ENCODE results near the gene RGL1. TPM values are rescaled to one million over a fixed set of nuclear protein-coding genes. Genes with fewer than 3 reads are reported as not detected.

Gene RGL1
- total and polyA plus RNA-seq, 4 donors = 7.0 to 51.6 (median 16.4) TPM

- intact Hi-C loops (cut with DNase I) = no loop called here
- ATAC-seq (ENCODE audit: low FRiP score) = no peak
Observed at GRCh38 chr1:183800449-183800848, 4.5 kb upstream of the RGL1 start.

GRCh38 chr1:183801649-183802048 is 3.3 kb upstream of the RGL1 start:
- Histone ChIP-seq H3K9me3 (ENCODE audit: control insufficient read depth, low read length) (peaks cover 2% of the 10 kb centered on the region), H3K4me1 (ENCODE audit: control insufficient read depth in 1 of 2, insufficient read depth in 2 of 2, low read length in 2 of 2) (peaks cover 0 to 3% of the 10 kb centered on the region in 2 donors), H3K27me3 (ENCODE audit: control insufficient read depth in 1 of 2, insufficient read depth in 2 of 2, low read length in 1 of 2) (no peaks in the 10 kb centered on the region), H3K4me3 (ENCODE audit: low read length in 2 of 2) (no peak overlapping the region), H3K27ac (ENCODE audit: low read depth in 1 of 2, low read length in 2 of 2) (no peak overlapping the region), H3K36me3 (ENCODE audit: control insufficient read depth in 1 of 2, insufficient read depth in 2 of 2, low read length in 1 of 2) (no peaks in the 10 kb centered on the region)
- intact Hi-C loops (cut with DNase I) = no loop called here
- no peak for ATAC-seq (ENCODE audit: low FRiP score)
- 95 to 98% methylated on average over 2 of the region's 2 CpGs for whole genome bisulfite sequencing, 2 donors
- DNase-seq = no peak

More at GRCh38 chr1:183800449-183800848, 4.5 kb upstream of the RGL1 start:
- Histone ChIP-seq H3K27ac (ENCODE audit: low read depth in 1 of 2, low read length in 2 of 2) (no peak overlapping the region), H3K4me1 (ENCODE audit: control insufficient read depth in 1 of 2, insufficient read depth in 2 of 2, low read length in 2 of 2) (no peaks in the 10 kb centered on the region), H3K4me3 (ENCODE audit: low read length in 2 of 2) (no peak overlapping the region), H3K9me3 (ENCODE audit: control insufficient read depth, low read length) (peaks cover 2% of the 10 kb centered on the region), H3K27me3 (ENCODE audit: control insufficient read depth in 1 of 2, insufficient read depth in 2 of 2, low read length in 1 of 2) (no peaks in the 10 kb centered on the region), H3K36me3 (ENCODE audit: control insufficient read depth in 1 of 2, insufficient read depth in 2 of 2, low read length in 1 of 2) (no peaks in the 10 kb centered on the region)
- DNase-seq = no peak
- WGBS, 2 donors = 73 to 85% methylated on average over 1 of the region's 1 CpG

GRCh38 chr1:183804387-183804786 is 533 bp upstream of the RGL1 start:
- no peaks in the 10 kb centered on the region for H3K36me3 ChIP-seq (ENCODE audit: control insufficient read depth in 1 of 2, insufficient read depth in 2 of 2, low read length in 1 of 2)
- no peaks in the 10 kb centered on the region for H3K27me3 ChIP-seq (ENCODE audit: control insufficient read depth in 1 of 2, insufficient read depth in 2 of 2, low read length in 1 of 2)
- peak overlapping the region; percentile 66 to 94 for H3K4me3 ChIP-seq (ENCODE audit: low read length in 2 of 2)
- DNase-seq = no peak
- 74 to 81% methylated on average over 5 of the region's 5 CpGs for WGBS, 2 donors
- H3K27ac ChIP-seq (ENCODE audit: low read depth in 1 of 2, low read length in 2 of 2) = no peak overlapping the region
- H3K4me1 ChIP-seq (ENCODE audit: control insufficient read depth in 1 of 2, insufficient read depth in 2 of 2, low read length in 2 of 2) = peaks cover 0 to 6% of the 10 kb centered on the region in 2 donors
- intact Hi-C loops (cut with DNase I) = no loop called here
- no peak for ATAC-seq (ENCODE audit: low FRiP score)
- peaks cover 2% of the 10 kb centered on the region for H3K9me3 ChIP-seq (ENCODE audit: control insufficient read depth, low read length)

GRCh38 chr1:183806125-183806524 is 1.2 kb downstream of the RGL1 start:
- Histone ChIP-seq H3K36me3 (ENCODE audit: control insufficient read depth in 1 of 2, insufficient read depth in 2 of 2, low read length in 1 of 2) (no peaks in the 10 kb centered on the region), H3K4me1 (ENCODE audit: control insufficient read depth in 1 of 2, insufficient read depth in 2 of 2, low read length in 2 of 2) (peaks cover 0 to 6% of the 10 kb centered on the region in 2 donors), H3K9me3 (ENCODE audit: control insufficient read depth, low read length) (peaks cover 2% of the 10 kb centered on the region), H3K27me3 (ENCODE audit: control insufficient read depth in 1 of 2, insufficient read depth in 2 of 2, low read length in 1 of 2) (no peaks in the 10 kb centered on the region), H3K27ac (ENCODE audit: low read depth in 1 of 2, low read length in 2 of 2) (no peak overlapping the region), H3K4me3 (ENCODE audit: low read length in 2 of 2) (peak overlapping the region; percentile 59 to 63)
- DNase-seq (no peak), ATAC-seq (ENCODE audit: low FRiP score) (no peak)
- intact Hi-C loops (cut with DNase I) = no loop called here
- 8 to 10% methylated on average over 4 of the region's 4 CpGs for WGBS, 2 donors

- Histone ChIP-seq H3K36me3 (ENCODE audit: control insufficient read depth in 1 of 2, insufficient read depth in 2 of 2, low read length in 1 of 2) (no peaks in the 10 kb centered on the region), H3K27ac (ENCODE audit: low read depth in 1 of 2, low read length in 2 of 2) (no peak overlapping the region), H3K9me3 (ENCODE audit: control insufficient read depth, low read length) (peaks cover 1% of the 10 kb centered on the region), H3K27me3 (ENCODE audit: control insufficient read depth in 1 of 2, insufficient read depth in 2 of 2, low read length in 1 of 2) (no peaks in the 10 kb centered on the region), H3K4me1 (ENCODE audit: control insufficient read depth in 1 of 2, insufficient read depth in 2 of 2, low read length in 2 of 2) (peaks cover 0 to 6% of the 10 kb centered on the region in 2 donors), H3K4me3 (ENCODE audit: low read length in 2 of 2) (peak overlapping the region; percentile 59 to 63)
- DNase-seq (no peak), ATAC-seq (ENCODE audit: low FRiP score) (no peak)
- intact Hi-C loops (cut with DNase I) = no loop called here
- 67 to 71% methylated on average over 1 of the region's 1 CpG for WGBS, 2 donors
Observed at GRCh38 chr1:183806675-183807074, 1.8 kb downstream of the RGL1 start.

GRCh38 chr1:183807549-183808168 is 2.7 kb downstream of the RGL1 start:
- Histone ChIP-seq H3K27ac (ENCODE audit: low read depth in 1 of 2, low read length in 2 of 2) (no peak overlapping the region), H3K4me1 (ENCODE audit: control insufficient read depth in 1 of 2, insufficient read depth in 2 of 2, low read length in 2 of 2) (peaks cover 0 to 6% of the 10 kb centered on the region in 2 donors)
- DNase-seq = peak in 1 of 2 donors; percentile 73

GRCh38 chr1:183808296-183809027 is 3.5 kb downstream of the RGL1 start:
- no peak for ATAC-seq (ENCODE audit: low FRiP score)
- H3K4me3 ChIP-seq (ENCODE audit: low read length in 2 of 2) = no peak overlapping the region
- intact Hi-C loops (cut with DNase I) = no loop called here

More at GRCh38 chr1:183807549-183808168, 2.7 kb downstream of the RGL1 start:
- Histone ChIP-seq H3K36me3 (ENCODE audit: control insufficient read depth in 1 of 2, insufficient read depth in 2 of 2, low read length in 1 of 2) (no peaks in the 10 kb centered on the region), H3K9me3 (ENCODE audit: control insufficient read depth, low read length) (no peaks in the 10 kb centered on the region), H3K4me3 (ENCODE audit: low read length in 2 of 2) (no peak overlapping the region), H3K27me3 (ENCODE audit: control insufficient read depth in 1 of 2, insufficient read depth in 2 of 2, low read length in 1 of 2) (no peaks in the 10 kb centered on the region)
- intact Hi-C loops (cut with DNase I) = no loop called here
- 82 to 84% methylated on average over 2 of the region's 2 CpGs for WGBS, 2 donors
- ATAC-seq (ENCODE audit: low FRiP score) = no peak

GRCh38 chr1:183810121-183810520 is 5.2 kb downstream of the RGL1 start:
- Histone ChIP-seq H3K9me3 (ENCODE audit: control insufficient read depth, low read length) (no peaks in the 10 kb centered on the region), H3K4me3 (ENCODE audit: low read length in 2 of 2) (no peak overlapping the region), H3K27me3 (ENCODE audit: control insufficient read depth in 1 of 2, insufficient read depth in 2 of 2, low read length in 1 of 2) (no peaks in the 10 kb centered on the region), H3K27ac (ENCODE audit: low read depth in 1 of 2, low read length in 2 of 2) (no peak overlapping the region), H3K4me1 (ENCODE audit: control insufficient read depth in 1 of 2, insufficient read depth in 2 of 2, low read length in 2 of 2) (peaks cover 2 to 6% of the 10 kb centered on the region in 2 donors), H3K36me3 (ENCODE audit: control insufficient read depth in 1 of 2, insufficient read depth in 2 of 2, low read length in 1 of 2) (no peaks in the 10 kb centered on the region)
- intact Hi-C loops (cut with DNase I) = no loop called here
- WGBS, 2 donors = 84 to 85% methylated on average over 2 of the region's 2 CpGs
- peak in 1 of 2 donors; percentile 52 for DNase-seq
- no peak for ATAC-seq (ENCODE audit: low FRiP score)

More at GRCh38 chr1:183808296-183809027, 3.5 kb downstream of the RGL1 start:
- WGBS, 2 donors = 95 to 96% methylated on average over 2 of the region's 2 CpGs
- Histone ChIP-seq H3K9me3 (ENCODE audit: control insufficient read depth, low read length) (no peaks in the 10 kb centered on the region), H3K4me1 (ENCODE audit: control insufficient read depth in 1 of 2, insufficient read depth in 2 of 2, low read length in 2 of 2) (peaks cover 0 to 6% of the 10 kb centered on the region in 2 donors), H3K27ac (ENCODE audit: low read depth in 1 of 2, low read length in 2 of 2) (no peak overlapping the region), H3K27me3 (ENCODE audit: control insufficient read depth in 1 of 2, insufficient read depth in 2 of 2, low read length in 1 of 2) (no peaks in the 10 kb centered on the region), H3K36me3 (ENCODE audit: control insufficient read depth in 1 of 2, insufficient read depth in 2 of 2, low read length in 1 of 2) (no peaks in the 10 kb centered on the region)
- DNase-seq = no peak
